K562 (cell line): ENCODE data around the gene FARP1. TPM values are rescaled to one million over a fixed set of nuclear protein-coding genes. Genes with fewer than 3 reads are reported as not detected.

Experiments used
- MGA ChIP-seq: fragments of 450-650 bp; IDR thresholded peaks from 2 replicates; pipeline ENCODE4 v1.6.1; 2016; ENCODE audit warnings: mild to moderate bottlenecking, moderate library complexity
- NFIX ChIP-seq: fragments of 250-450 bp; sonication (Bioruptor Pico); IDR thresholded peaks from 2 replicates; pipeline ENCODE4 v1.4.0; 2020; ENCODE audit warnings: low read depth, mild to moderate bottlenecking, moderate library complexity
- USF2 ChIP-seq: sonication (generic); formaldehyde crosslinking; IDR thresholded peaks from 2 replicates; pipeline ENCODE4 v1.5.0; 2020; ENCODE audit warnings: missing genetic modification reagents
- ZNF217 ChIP-seq: sonication (generic); formaldehyde crosslinking; IDR thresholded peaks from 2 replicates; pipeline ENCODE4 v1.8.0; 2022; ENCODE audit warnings: mild to moderate bottlenecking, missing genetic modification reagents
- polyA plus RNA-seq, 8 experiments: library from polyadenylated mRNA; depleted of rRNA in 4 of 8; stranded (reverse) in 5 of 8; unstranded in 3 of 8; fragments of >200 nt; fragmentation: Nextera tagmentation in 2 of 8; fragmentation: Illumina TruSeq in 1 of 8; extraction: Ambion mirVana in 2 of 8; extraction: Trizol in 1 of 8; gene quantifications; 2 replicates each; pipeline versions ENCODE4 v1.2.1 to v1.2.3, GENCODE V29; 2011 to 2014; ENCODE audit warnings: inconsistent platforms in 1 of 8, missing spikeins in 1 of 8
- total RNA-seq, 7 experiments: library from RNA; depleted of rRNA in 6 of 7; stranded (reverse); fragments of >200 nt in 6 of 7; fragmentation: Illumina TruSeq in 2 of 7; extraction: Trizol in 2 of 7; gene quantifications; 2 replicates each; pipeline versions ENCODE4 v1.2.1 to v1.2.3, GENCODE V29; 2011 to 2021; ENCODE audit warnings: low replicate concordance in 1 of 7

FARP1 gene
- total and polyA plus RNA-seq, 9 of the 15 experiments (the other 6 are each of a cell fraction or from before 2014, with no cell fraction given) = 0.03 to 0.29 (median 0.05) TPM; not detected in 3

DNA sequence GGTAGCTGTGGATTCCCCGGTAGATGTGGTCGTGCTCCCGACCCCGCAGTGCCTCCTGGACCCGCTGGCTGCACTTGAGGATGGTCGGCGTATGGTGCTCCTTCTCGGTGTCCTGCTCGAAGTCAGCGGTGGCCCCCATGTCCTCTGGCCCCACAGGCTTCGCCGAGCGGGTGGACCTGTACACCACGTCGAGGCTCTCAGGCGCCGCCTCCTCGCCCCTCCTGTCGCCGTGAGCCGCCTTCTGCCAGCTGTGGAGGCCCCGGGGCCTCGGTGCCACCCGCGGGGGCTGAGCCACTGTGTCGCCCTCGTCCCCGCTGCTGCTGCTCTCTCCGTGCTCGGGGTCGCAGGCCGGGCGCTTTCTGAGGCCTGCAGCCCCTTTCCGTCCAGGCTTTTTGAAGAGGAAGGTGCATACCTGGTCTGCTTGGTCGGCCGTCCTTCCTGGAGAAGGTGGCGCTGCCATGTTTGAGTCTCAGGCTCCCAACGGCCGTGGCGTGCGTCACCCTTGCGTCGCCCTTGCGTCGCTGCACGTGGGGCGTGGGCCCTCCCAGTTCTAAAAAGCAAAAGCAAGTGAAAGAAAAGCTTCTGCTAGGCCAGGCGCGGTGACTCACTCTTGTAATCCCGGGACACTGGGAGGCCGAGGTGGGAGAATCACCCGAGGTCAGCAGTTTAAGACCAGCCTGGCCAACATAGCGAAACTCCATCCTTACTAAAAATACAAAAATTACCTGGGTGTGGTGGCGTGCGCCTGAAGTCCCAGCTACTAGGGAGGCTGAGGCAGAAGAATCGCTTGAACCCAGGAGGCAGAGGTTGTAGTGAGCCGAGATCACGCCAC is 34.1 kb downstream of the FARP1 start, which contains the start of gene RNF113B (continued):
- TF ChIP-seq MGA (0 out of 2 replicates have a peak, but pooled peaks have one; percentile 12), NFIX (CRISPR knock-in tag) (no peak), USF2 (CRISPR knock-in tag) (peak; percentile 15; the same call in 1 of the 2 replicates), ZNF217 (CRISPR knock-in tag) (no peak)
